Colonic mucosa (tissue), 4 donors: ENCODE measurements around the gene RMI1. TPM values are rescaled to one million over a fixed set of nuclear protein-coding genes. Genes with fewer than 3 reads are reported as not detected.
"Not testable (repeated sequence)": the region's sequence is repeated elsewhere in the genome, so short reads cannot be mapped to it uniquely, and the experiment has no call there.

ENCODE experiments used
- DNase-seq: peaks from one replicate; pipeline ENCODE4 v3.0.0-alpha.2; 2020
- H3K27ac ChIP-seq: fragments of 200-600 bp; one replicate; pipeline ENCODE4 v1.8.0; 2021
- H3K27me3 ChIP-seq: fragments of 200-600 bp; one replicate; pipeline ENCODE4 v1.8.0; 2021
- H3K36me3 ChIP-seq: fragments of 200-600 bp; one replicate; pipeline ENCODE4 v1.8.0; 2021
- H3K4me1 ChIP-seq: fragments of 200-600 bp; one replicate; pipeline ENCODE4 v1.8.0; 2021; ENCODE audit warnings: mild to moderate bottlenecking
- H3K4me3 ChIP-seq: fragments of 200-600 bp; one replicate; pipeline ENCODE4 v1.8.0; 2021
- H3K9ac ChIP-seq, 2 donors: one replicate each; pipeline ENCODE4 v1.7.0; 2013; ENCODE audit warnings: control low read depth in 2 of 2, low read depth in 2 of 2, low read length in 2 of 2
- H3K9me3 ChIP-seq: fragments of 200-600 bp; one replicate; pipeline ENCODE4 v1.8.0; 2021
- CTCF ChIP-seq: fragments of 200-600 bp; IDR thresholded peaks from one replicate; pipeline ENCODE4 v1.8.0; 2022; ENCODE audit warnings: antibody characterized with exemption, mild to moderate bottlenecking
- intact Hi-C: fragments of 100-400 bp; cut with DNase I; formaldehyde crosslinking; loops from one replicate; pipeline ENCODE4 v1.14.1; 2022
- total RNA-seq, 2 donors: library from RNA; stranded (reverse); fragmentation: NEBNext Ultra II Directional in 1 of 2; extraction: Animal tissue kit (Norgen Biotek cat#: 25700) in 1 of 2; gene quantifications; one replicate each; pipeline ENCODE4 v1.2.1, GENCODE V29; 2021
- donor health status: healthy.
- donor health status: DM: no; HTN: no; CAD: no.
- donor health status: DM: no; HTN: no; CAD: no.

RMI1 gene
- total RNA-seq, 2 donors from 2014 or later: 9.6 to 16.9 TPM

GRCh38 chr9:83934569-83935275, 45.9 kb upstream of the RMI1 start:
- no peaks in the 10 kb centered on the region for H3K4me1 ChIP-seq
- H3K9ac ChIP-seq: no peak overlapping the region
- H3K27ac ChIP-seq: no peak overlapping the region
- H3K36me3 ChIP-seq: no peaks in the 10 kb centered on the region
- no peak overlapping the region for H3K4me3 ChIP-seq
- no peak for DNase-seq
- intact Hi-C loops: loop anchor here (10.0 kb wide), 1 partner anchor 230 kb away; no protein-coding TSS in a partner anchor
- no peaks in the 10 kb centered on the region for H3K27me3 ChIP-seq
- H3K9me3 ChIP-seq: no peaks in the 10 kb centered on the region
- no peak for TF ChIP-seq CTCF

GRCh38 chr9:83935276-83935935, 45.2 kb upstream of the RMI1 start:
- intact Hi-C loops: loop anchor here (10.0 kb wide), 1 partner anchor 229 kb away; no protein-coding TSS in a partner anchor
- no peak overlapping the region for H3K9ac ChIP-seq
- H3K4me1 ChIP-seq: no peaks in the 10 kb centered on the region
- H3K36me3 ChIP-seq: no peaks in the 10 kb centered on the region
- no peak overlapping the region for H3K27ac ChIP-seq
- H3K4me3 ChIP-seq: no peak overlapping the region
- DNase-seq: no peak
- H3K9me3 ChIP-seq: no peaks in the 10 kb centered on the region
- no peaks in the 10 kb centered on the region for H3K27me3 ChIP-seq
- TF ChIP-seq CTCF: no peak

- Histone ChIP-seq H3K4me1 (no peaks in the 10 kb centered on the region), H3K9ac (no peak overlapping the region), H3K36me3 (no peaks in the 10 kb centered on the region), H3K4me3 (no peak overlapping the region), H3K9me3 (no peaks in the 10 kb centered on the region), H3K27me3 (no peaks in the 10 kb centered on the region), H3K27ac (no peak overlapping the region)
- intact Hi-C loops: loop anchor here (2.0 to 10.0 kb wide), 2 partner anchors 228 to 324 kb away; no protein-coding TSS in a partner anchor
- no peak for DNase-seq
- no peak for TF ChIP-seq CTCF
Measured at GRCh38 chr9:83936523-83936922, 44.1 kb upstream of the RMI1 start.

GRCh38 chr9:83937861-83938455, 42.6 kb upstream of the RMI1 start:
- intact Hi-C loops: loop anchor here (2.0 to 10.0 kb wide), 2 partner anchors 227 to 323 kb away; no protein-coding TSS in a partner anchor
- TF ChIP-seq CTCF: peak; percentile 45
- DNase-seq: no peak
- H3K9me3 ChIP-seq: no peaks in the 10 kb centered on the region
- H3K4me3 ChIP-seq: no peak overlapping the region
- H3K36me3 ChIP-seq: no peaks in the 10 kb centered on the region
- H3K27me3 ChIP-seq: no peaks in the 10 kb centered on the region
- no peak overlapping the region for H3K27ac ChIP-seq
- H3K4me1 ChIP-seq: no peaks in the 10 kb centered on the region
- no peak overlapping the region for H3K9ac ChIP-seq

- Histone ChIP-seq H3K27me3 (no peaks in the 10 kb centered on the region), H3K4me1 (no peaks in the 10 kb centered on the region), H3K27ac (no peak overlapping the region), H3K36me3 (no peaks in the 10 kb centered on the region), H3K4me3 (no peak overlapping the region), H3K9me3 (no peaks in the 10 kb centered on the region), H3K9ac (no peak overlapping the region)
- no peak for DNase-seq
- TF ChIP-seq CTCF: no peak
- intact Hi-C loops: no loop called here
Measured at GRCh38 chr9:83940590-83941303, 39.9 kb upstream of the RMI1 start.

- DNase-seq, H3K27ac ChIP-seq, H3K27me3 ChIP-seq, intact Hi-C loops, H3K36me3 ChIP-seq, H3K4me3 ChIP-seq, H3K4me1 ChIP-seq, H3K9ac ChIP-seq, H3K9me3 ChIP-seq: not testable (repeated sequence)
Measured at GRCh38 chr9:83948096-83948495, 32.5 kb upstream of the RMI1 start.
